Gastrocnemius medialis (tissue), 4 donors: ENCODE measurements around the gene RAB44. TPM values are rescaled to one million over a fixed set of nuclear protein-coding genes. Genes with fewer than 3 reads are reported as not detected.
"Not testable (repeated sequence)": the region's sequence is repeated elsewhere in the genome, so short reads cannot be mapped to it uniquely, and the experiment has no call there.

Experiments
- ATAC-seq, 2 donors: fragments of 150-250 bp; one replicate each; pipeline ENCODE4 v1.9.1; 2016
- DNase-seq, 2 donors: peaks; one replicate each; pipeline ENCODE4 v3.0.0-alpha.2; 2019
- H3K27ac ChIP-seq, 4 donors: fragments of 200-600 bp; sonication (generic); 1 replicate in 1 of 4; 2 replicates in 3 of 4; pipeline ENCODE4 v1.5.1; 2016 to 2018; ENCODE audit warnings: mild to moderate bottlenecking in 2 of 4, moderate library complexity in 1 of 4
- H3K27me3 ChIP-seq, 3 donors: fragments of 200-600 bp; sonication (generic) in 2 of 3; 1 replicate in 1 of 3; 2 replicates in 2 of 3; pipeline versions ENCODE4 v1.5.1 to v1.6.0; 2016 to 2019; ENCODE audit warnings: mild to moderate bottlenecking in 1 of 3, moderate library complexity in 1 of 3
- H3K36me3 ChIP-seq, 2 donors: fragments of 200-600 bp; sonication (generic) in 1 of 2; one replicate each; pipeline ENCODE4 v1.5.1; 2017 to 2018
- H3K4me1 ChIP-seq, 2 donors: fragments of 200-600 bp; sonication (generic) in 1 of 2; one replicate each; pipeline ENCODE4 v1.5.1; 2016 to 2017; ENCODE audit warnings: mild to moderate bottlenecking in 2 of 2
- H3K4me3 ChIP-seq, 4 donors: fragments of 200-600 bp; sonication (generic) in 3 of 4; 1 replicate in 1 of 4; 2 replicates in 3 of 4; pipeline ENCODE4 v1.5.1; 2016 to 2019; ENCODE audit warnings: mild to moderate bottlenecking in 2 of 4
- H3K9me3 ChIP-seq, 3 donors: fragments of 200-600 bp; sonication (generic) in 2 of 3; 1 replicate in 1 of 3; 2 replicates in 2 of 3; pipeline ENCODE4 v1.5.1; 2016 to 2019
- POLR2A ChIP-seq, 2 donors: fragments of 450-650 bp; IDR thresholded peaks; one replicate each; pipeline ENCODE4 v1.6.1; 2017; ENCODE audit warnings: antibody characterized with exemption in 2 of 2, mild to moderate bottlenecking in 2 of 2, moderate library complexity in 2 of 2
- in situ Hi-C, 4 donors: fragments of 200-750 bp; cut with MboI; loops; one replicate each; pipeline versions ENCODE4 v1.15.0 to v1.8.0; 2017; ENCODE audit warnings: low sequenced_read_pairs in 4 of 4
- intact Hi-C: fragments of 100-400 bp; cut with DNase I; formaldehyde crosslinking; loops from one replicate; pipeline ENCODE4 v1.15.1; 2023; ENCODE audit warnings: low total_unique reads
- total RNA-seq, 4 donors: library from RNA; depleted of rRNA; stranded (reverse); fragments of >200 nt; gene quantifications; one replicate each; pipeline versions ENCODE4 v1.1.0 to v1.2.3, GENCODE V29; 2016
- TF ChIP-seq, protein P1 (sequence below), 5 experiments: fragments of 450-650 bp in 3 of 5; fragments of 200-600 bp in 2 of 5; sonication (generic) in 2 of 5; IDR thresholded peaks in 4 of 5; conservative IDR thresholded peaks in 1 of 5; 1 replicate in 4 of 5; 2 replicates in 1 of 5; pipeline ENCODE4 v1.5.1; 2016 to 2019; ENCODE audit warnings: antibody characterized with exemption in 5 of 5, mild to moderate bottlenecking in 3 of 5, moderate library complexity in 3 of 5

Gene RAB44
- total RNA-seq, 4 donors from 2014 or later = 0.09 TPM; not detected in 3

DNA sequence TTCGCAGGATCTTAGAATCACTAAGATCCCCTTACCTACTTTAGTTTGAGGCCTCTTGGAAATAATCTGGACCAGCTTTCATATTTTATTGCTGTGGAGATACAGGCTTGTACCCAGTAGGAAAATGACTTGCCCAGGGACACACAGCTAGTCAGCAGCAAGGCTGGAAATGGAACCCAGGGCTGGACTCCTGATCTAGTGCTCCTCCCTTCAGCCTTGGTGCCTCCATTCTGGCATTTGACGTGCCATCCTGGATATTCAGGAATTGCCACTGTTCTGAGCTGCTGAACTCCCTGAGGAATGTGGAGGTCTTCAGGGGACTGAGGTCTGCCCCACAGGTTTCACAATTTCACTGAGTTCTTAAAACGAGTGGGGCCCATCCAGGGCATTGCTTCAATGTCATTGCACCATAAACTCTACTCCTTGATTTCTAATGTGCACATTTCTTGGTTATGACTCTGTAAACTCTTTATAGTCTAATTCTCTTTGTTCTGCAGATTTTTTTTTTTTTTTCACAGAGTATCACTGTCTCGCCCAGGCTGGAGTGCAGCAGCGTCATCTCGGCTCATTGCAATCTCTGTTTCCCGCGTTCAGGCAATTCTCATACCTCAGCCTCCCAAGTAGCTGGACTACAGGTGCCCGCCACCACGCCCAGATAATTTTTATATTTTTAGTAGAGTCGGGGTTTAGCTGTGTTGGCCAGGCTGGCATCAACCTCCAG, 45.8 kb upstream of the RAB44 start:
- TF ChIP-seq, protein P1, sequence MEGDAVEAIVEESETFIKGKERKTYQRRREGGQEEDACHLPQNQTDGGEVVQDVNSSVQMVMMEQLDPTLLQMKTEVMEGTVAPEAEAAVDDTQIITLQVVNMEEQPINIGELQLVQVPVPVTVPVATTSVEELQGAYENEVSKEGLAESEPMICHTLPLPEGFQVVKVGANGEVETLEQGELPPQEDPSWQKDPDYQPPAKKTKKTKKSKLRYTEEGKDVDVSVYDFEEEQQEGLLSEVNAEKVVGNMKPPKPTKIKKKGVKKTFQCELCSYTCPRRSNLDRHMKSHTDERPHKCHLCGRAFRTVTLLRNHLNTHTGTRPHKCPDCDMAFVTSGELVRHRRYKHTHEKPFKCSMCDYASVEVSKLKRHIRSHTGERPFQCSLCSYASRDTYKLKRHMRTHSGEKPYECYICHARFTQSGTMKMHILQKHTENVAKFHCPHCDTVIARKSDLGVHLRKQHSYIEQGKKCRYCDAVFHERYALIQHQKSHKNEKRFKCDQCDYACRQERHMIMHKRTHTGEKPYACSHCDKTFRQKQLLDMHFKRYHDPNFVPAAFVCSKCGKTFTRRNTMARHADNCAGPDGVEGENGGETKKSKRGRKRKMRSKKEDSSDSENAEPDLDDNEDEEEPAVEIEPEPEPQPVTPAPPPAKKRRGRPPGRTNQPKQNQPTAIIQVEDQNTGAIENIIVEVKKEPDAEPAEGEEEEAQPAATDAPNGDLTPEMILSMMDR (IDR thresholded peaks at IDR 0.05 in 4 of 5, conservative IDR thresholded peaks at IDR 0.05 in 1 of 5) = no peak
- TF ChIP-seq POLR2A (IDR thresholded peaks at IDR 0.05) = no peak
- intact Hi-C loops (no loop called here), in situ Hi-C loops (no loop called here)
- no peaks in the 10 kb centered on the region for H3K27me3 ChIP-seq
- H3K4me1 ChIP-seq = no peaks in the 10 kb centered on the region
- DNase-seq (no peak), ATAC-seq (no peak)
- H3K36me3 ChIP-seq = no peaks in the 10 kb centered on the region
- no peak overlapping the region for H3K4me3 ChIP-seq
- no peaks in the 10 kb centered on the region for H3K9me3 ChIP-seq
- no peak overlapping the region for H3K27ac ChIP-seq

DNA sequence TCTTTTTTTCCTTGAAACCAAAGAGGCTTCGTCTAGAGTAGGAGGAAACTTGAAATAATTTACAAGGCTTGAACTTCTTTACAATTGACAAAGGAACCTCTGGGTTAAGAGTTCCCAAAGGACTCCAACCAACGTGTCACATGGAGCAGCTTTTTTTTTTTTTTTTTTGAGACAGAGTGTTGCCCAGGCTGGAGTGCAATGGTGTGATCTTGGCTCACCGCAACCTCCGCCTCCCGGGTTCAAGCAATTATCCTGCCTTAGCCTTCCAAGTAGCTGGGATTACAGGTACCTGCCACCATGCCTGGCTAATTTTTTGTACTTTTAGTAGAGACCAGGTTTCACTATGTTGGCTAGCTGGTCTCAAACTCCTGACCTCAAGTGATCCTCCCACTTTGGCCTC, 43.2 kb upstream of the RAB44 start:
- H3K4me1 ChIP-seq, H3K27ac ChIP-seq, DNase-seq, in situ Hi-C loops, ATAC-seq, H3K36me3 ChIP-seq, H3K27me3 ChIP-seq, H3K4me3 ChIP-seq, H3K9me3 ChIP-seq, intact Hi-C loops: not testable (repeated sequence)

DNA sequence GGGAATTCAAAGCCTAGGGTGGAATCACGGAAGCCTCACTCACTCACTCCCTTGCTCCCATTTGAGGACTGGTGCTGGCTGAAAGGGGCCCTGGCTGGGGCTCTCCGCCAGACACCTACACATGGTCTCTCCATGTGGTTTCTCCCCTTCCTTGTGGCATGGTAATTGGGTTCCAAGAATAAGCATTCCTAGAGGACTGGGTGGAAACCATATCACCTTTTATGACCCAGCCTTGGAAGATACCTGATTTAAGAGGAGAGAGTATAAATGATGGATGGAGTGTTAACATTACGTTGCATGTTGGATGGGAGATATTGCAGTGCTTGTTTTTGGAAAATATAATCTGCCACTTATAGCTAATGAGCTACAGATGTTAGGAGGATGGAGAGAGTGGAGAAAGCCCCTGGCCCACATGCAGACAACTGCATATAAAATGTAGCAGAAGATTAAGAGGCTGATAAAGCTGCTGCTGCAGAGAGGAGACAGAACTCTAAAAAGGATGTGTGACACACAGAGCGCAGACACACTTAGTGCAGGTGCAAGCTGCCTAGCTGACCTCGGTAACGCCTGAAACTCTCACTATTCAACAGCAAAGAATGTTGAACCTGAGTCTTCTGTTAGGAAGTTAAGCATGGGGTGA, 42.4 kb upstream of the RAB44 start:
- in situ Hi-C loops (no loop called here), intact Hi-C loops (no loop called here)
- ATAC-seq (no peak), DNase-seq (no peak)
- no peak for TF ChIP-seq POLR2A (IDR thresholded peaks at IDR 0.05)
- TF ChIP-seq, protein P1 (IDR thresholded peaks at IDR 0.05 in 4 of 5, conservative IDR thresholded peaks at IDR 0.05 in 1 of 5) = no peak
- no peaks in the 10 kb centered on the region for H3K36me3 ChIP-seq
- H3K4me1 ChIP-seq = no peaks in the 10 kb centered on the region
- no peak overlapping the region for H3K4me3 ChIP-seq
- H3K9me3 ChIP-seq = no peaks in the 10 kb centered on the region
- H3K27me3 ChIP-seq = no peaks in the 10 kb centered on the region
- H3K27ac ChIP-seq = no peak overlapping the region

DNA sequence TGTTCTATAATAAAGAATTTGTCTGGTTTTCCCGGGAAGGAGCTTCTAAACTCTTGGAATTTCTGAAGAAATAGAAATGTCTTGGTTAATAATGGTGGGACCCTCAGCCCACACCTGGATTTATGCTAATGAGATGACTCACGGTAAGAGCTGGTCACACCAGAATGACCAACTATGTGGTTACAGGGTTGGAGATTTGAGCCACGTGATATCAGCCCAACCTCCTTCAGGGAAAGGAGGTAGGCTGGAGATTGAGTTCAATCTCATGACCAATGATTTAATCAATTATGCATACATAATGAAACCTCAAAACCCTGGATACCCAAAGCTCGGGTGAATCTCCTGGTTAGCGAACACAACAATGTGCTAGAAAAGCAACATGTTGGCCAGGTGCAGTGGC, 41.2 kb upstream of the RAB44 start:
- intact Hi-C loops (no loop called here), in situ Hi-C loops (no loop called here)
- TF ChIP-seq, protein P1 (IDR thresholded peaks at IDR 0.05 in 4 of 5, conservative IDR thresholded peaks at IDR 0.05 in 1 of 5) = no peak
- no peak for TF ChIP-seq POLR2A (IDR thresholded peaks at IDR 0.05)

DNA sequence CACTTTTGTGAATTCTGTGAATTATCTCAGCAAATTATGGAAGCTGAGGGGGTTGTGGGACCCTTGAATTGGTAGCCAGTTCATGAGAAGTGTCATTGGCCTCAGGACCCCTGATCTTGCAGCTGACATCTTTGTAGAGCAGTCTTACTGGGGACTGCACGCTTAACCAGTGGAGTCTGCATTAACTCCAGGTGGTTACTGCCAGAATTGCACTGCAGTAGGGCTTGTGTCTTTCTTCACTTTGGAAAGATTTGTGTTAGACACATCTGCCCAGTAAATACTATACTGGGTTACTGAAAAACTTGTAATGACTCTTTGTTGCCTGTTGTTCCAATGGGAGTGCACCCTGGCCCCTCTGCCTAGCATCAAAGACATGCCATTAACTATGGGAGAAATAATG, 40.4 kb upstream of the RAB44 start:
- in situ Hi-C loops (no loop called here), intact Hi-C loops (no loop called here)
- H3K27ac ChIP-seq = no peak overlapping the region
- H3K36me3 ChIP-seq = no peaks in the 10 kb centered on the region
- no peaks in the 10 kb centered on the region for H3K9me3 ChIP-seq
- TF ChIP-seq, protein P1 (IDR thresholded peaks at IDR 0.05 in 4 of 5, conservative IDR thresholded peaks at IDR 0.05 in 1 of 5) = no peak
- TF ChIP-seq POLR2A (IDR thresholded peaks at IDR 0.05) = no peak
- H3K27me3 ChIP-seq = peaks cover 0 to 7% (median 0%) of the 10 kb centered on the region in 3 donors
- DNase-seq (no peak), ATAC-seq (no peak)
- H3K4me3 ChIP-seq = no peak overlapping the region
- no peaks in the 10 kb centered on the region for H3K4me1 ChIP-seq

More for the DNA sequence above, 41.2 kb upstream of the RAB44 start:
- Histone ChIP-seq H3K36me3 (no peaks in the 10 kb centered on the region), H3K9me3 (no peaks in the 10 kb centered on the region), H3K27me3 (peaks cover 0 to 7% (median 0%) of the 10 kb centered on the region in 3 donors), H3K4me3 (no peak overlapping the region), H3K4me1 (no peaks in the 10 kb centered on the region), H3K27ac (no peak overlapping the region)
- ATAC-seq (no peak), DNase-seq (no peak)
